ENCODE measurements around the gene HS6ST3.
"Not testable (repeated sequence)": the region's sequence is repeated elsewhere in the genome, so short reads cannot be mapped to it uniquely, and the experiment has no call there.

The HS6ST3 gene

GRCh38 chr13:96475103-96475502 is 385.2 kb downstream of the HS6ST3 start:
- no peaks in the 10 kb centered on the region for H3K9me3 ChIP-seq (ENCODE audit: control insufficient read depth in 2 of 2, low read length in 2 of 2)
- peaks cover 3% of the 10 kb centered on the region for H3K4me1 ChIP-seq (ENCODE audit: control insufficient read depth, insufficient read depth, low read length)
- H3K36me3 ChIP-seq (ENCODE audit: control insufficient read depth in 2 of 2, insufficient read depth in 2 of 2, low read length in 2 of 2): no peaks in the 10 kb centered on the region
- H3K27ac ChIP-seq (ENCODE audit: low read length): no peak overlapping the region
- H3K9ac ChIP-seq (ENCODE audit: low read length in 2 of 2): no peak overlapping the region
- no peak overlapping the region for H3K4me3 ChIP-seq (ENCODE audit: low read length in 2 of 2)
- H3K27me3 ChIP-seq (ENCODE audit: control insufficient read depth in 1 of 2, insufficient read depth in 2 of 2, low read length in 2 of 2): no peaks in the 10 kb centered on the region

GRCh38 chr13:96481482-96481881 is 391.6 kb downstream of the HS6ST3 start:
- no peak overlapping the region for H3K9ac ChIP-seq (ENCODE audit: low read length in 2 of 2)

GRCh38 chr13:96490496-96490989 is 400.6 kb downstream of the HS6ST3 start:
- Histone ChIP-seq H3K9ac (ENCODE audit: low read length in 2 of 2) (no peak overlapping the region), H3K9me3 (ENCODE audit: control insufficient read depth in 2 of 2, low read length in 2 of 2) (no peaks in the 10 kb centered on the region), H3K27ac (ENCODE audit: low read length) (no peak overlapping the region)

More at GRCh38 chr13:96481482-96481881, 391.6 kb downstream of the HS6ST3 start:
- Histone ChIP-seq H3K27ac (ENCODE audit: low read length) (no peak overlapping the region), H3K27me3 (ENCODE audit: control insufficient read depth in 1 of 2, insufficient read depth in 2 of 2, low read length in 2 of 2) (no peaks in the 10 kb centered on the region), H3K4me1 (ENCODE audit: control insufficient read depth, insufficient read depth, low read length) (no peaks in the 10 kb centered on the region), H3K9me3 (ENCODE audit: control insufficient read depth in 2 of 2, low read length in 2 of 2) (no peaks in the 10 kb centered on the region), H3K36me3 (ENCODE audit: control insufficient read depth in 2 of 2, insufficient read depth in 2 of 2, low read length in 2 of 2) (no peaks in the 10 kb centered on the region), H3K4me3 (ENCODE audit: low read length in 2 of 2) (no peak overlapping the region)

DNA sequence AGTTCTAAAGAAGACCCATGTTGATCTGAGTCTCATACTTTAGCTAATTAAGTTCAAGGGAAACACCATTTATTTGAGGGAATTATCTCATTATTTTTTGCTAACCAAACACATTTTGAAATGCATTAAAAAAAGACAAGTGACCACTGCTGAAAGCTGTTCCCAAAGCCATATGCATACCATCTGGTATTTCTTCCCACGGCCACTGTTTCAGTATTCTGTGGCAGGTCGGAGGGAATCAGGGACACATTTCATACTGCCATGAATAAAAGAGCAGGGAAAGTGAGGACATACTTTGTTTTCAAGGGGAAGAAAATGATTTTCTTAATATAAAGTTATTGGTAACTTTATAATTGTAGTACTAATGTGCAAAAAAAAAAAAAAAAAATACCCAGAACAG is 401.2 kb downstream of the HS6ST3 start:
- no peaks in the 10 kb centered on the region for H3K27me3 ChIP-seq (ENCODE audit: control insufficient read depth in 1 of 2, insufficient read depth in 2 of 2, low read length in 2 of 2)
- H3K9me3 ChIP-seq (ENCODE audit: control insufficient read depth in 2 of 2, low read length in 2 of 2): no peaks in the 10 kb centered on the region
- no peak overlapping the region for H3K27ac ChIP-seq (ENCODE audit: low read length)
- H3K4me1 ChIP-seq (ENCODE audit: control insufficient read depth, insufficient read depth, low read length): no peaks in the 10 kb centered on the region
- H3K36me3 ChIP-seq (ENCODE audit: control insufficient read depth in 2 of 2, insufficient read depth in 2 of 2, low read length in 2 of 2): no peaks in the 10 kb centered on the region
- H3K9ac ChIP-seq (ENCODE audit: low read length in 2 of 2): no peak overlapping the region
- H3K4me3 ChIP-seq (ENCODE audit: low read length in 2 of 2): no peak overlapping the region

More at GRCh38 chr13:96490496-96490989, 400.6 kb downstream of the HS6ST3 start:
- Histone ChIP-seq H3K4me1 (ENCODE audit: control insufficient read depth, insufficient read depth, low read length) (no peaks in the 10 kb centered on the region), H3K36me3 (ENCODE audit: control insufficient read depth in 2 of 2, insufficient read depth in 2 of 2, low read length in 2 of 2) (no peaks in the 10 kb centered on the region), H3K4me3 (ENCODE audit: low read length in 2 of 2) (no peak overlapping the region), H3K27me3 (ENCODE audit: control insufficient read depth in 1 of 2, insufficient read depth in 2 of 2, low read length in 2 of 2) (no peaks in the 10 kb centered on the region)

DNA sequence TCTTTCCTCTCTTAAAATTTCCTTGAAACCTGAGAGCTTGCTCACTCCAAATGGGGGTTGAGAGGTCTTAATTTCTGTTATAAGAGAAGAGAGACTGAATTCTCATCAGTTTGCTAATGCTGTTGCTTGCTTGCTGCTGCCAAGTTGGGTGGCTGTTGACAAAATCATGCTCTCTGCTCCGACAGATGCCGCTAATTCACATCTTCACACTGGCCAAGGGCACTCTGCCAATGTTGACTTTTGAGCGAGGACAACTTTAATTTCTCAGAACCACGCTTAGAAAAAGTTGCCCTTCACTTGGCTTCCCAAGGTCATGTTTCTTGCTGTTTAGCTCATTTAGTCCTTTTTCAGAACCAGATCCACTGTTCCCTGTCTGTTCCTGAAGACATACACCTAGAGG is 402.9 kb downstream of the HS6ST3 start:
- H3K9me3 ChIP-seq (ENCODE audit: control insufficient read depth in 2 of 2, low read length in 2 of 2): no peaks in the 10 kb centered on the region
- no peak overlapping the region for H3K4me3 ChIP-seq (ENCODE audit: low read length in 2 of 2)
- no peak overlapping the region for H3K9ac ChIP-seq (ENCODE audit: low read length in 2 of 2)
- H3K27me3 ChIP-seq (ENCODE audit: control insufficient read depth in 1 of 2, insufficient read depth in 2 of 2, low read length in 2 of 2): no peaks in the 10 kb centered on the region
- no peak overlapping the region for H3K27ac ChIP-seq (ENCODE audit: low read length)
- H3K4me1 ChIP-seq (ENCODE audit: control insufficient read depth, insufficient read depth, low read length): no peaks in the 10 kb centered on the region
- H3K36me3 ChIP-seq (ENCODE audit: control insufficient read depth in 2 of 2, insufficient read depth in 2 of 2, low read length in 2 of 2): no peaks in the 10 kb centered on the region

DNA sequence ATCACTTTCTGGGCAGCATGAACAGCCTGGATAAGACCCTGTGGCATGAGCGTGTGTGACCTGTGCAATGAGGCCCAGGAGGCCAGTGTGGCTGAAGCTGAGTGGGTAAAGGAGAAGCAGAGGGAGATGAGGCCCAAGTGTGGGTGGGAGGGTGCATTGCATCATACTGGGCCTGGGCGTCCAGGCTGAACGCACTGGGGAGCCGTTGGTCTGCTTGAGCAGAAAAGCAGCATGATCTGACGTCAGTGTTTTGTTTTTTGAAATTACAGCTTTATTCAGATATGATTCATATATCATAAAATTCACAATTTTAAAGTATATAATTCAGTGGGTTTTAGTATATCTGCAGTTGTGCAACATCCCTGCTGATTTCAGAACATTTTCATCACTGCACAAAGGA is 409.7 kb downstream of the HS6ST3 start:
- H3K9me3 ChIP-seq (ENCODE audit: control insufficient read depth in 2 of 2, low read length in 2 of 2): no peaks in the 10 kb centered on the region
- no peaks in the 10 kb centered on the region for H3K27me3 ChIP-seq (ENCODE audit: control insufficient read depth in 1 of 2, insufficient read depth in 2 of 2, low read length in 2 of 2)
- H3K4me3 ChIP-seq (ENCODE audit: low read length in 2 of 2): no peak overlapping the region
- no peak overlapping the region for H3K27ac ChIP-seq (ENCODE audit: low read length)
- H3K36me3 ChIP-seq (ENCODE audit: control insufficient read depth in 2 of 2, insufficient read depth in 2 of 2, low read length in 2 of 2): no peaks in the 10 kb centered on the region
- H3K9ac ChIP-seq (ENCODE audit: low read length in 2 of 2): no peak overlapping the region
- H3K4me1 ChIP-seq (ENCODE audit: control insufficient read depth, insufficient read depth, low read length): no peaks in the 10 kb centered on the region

DNA sequence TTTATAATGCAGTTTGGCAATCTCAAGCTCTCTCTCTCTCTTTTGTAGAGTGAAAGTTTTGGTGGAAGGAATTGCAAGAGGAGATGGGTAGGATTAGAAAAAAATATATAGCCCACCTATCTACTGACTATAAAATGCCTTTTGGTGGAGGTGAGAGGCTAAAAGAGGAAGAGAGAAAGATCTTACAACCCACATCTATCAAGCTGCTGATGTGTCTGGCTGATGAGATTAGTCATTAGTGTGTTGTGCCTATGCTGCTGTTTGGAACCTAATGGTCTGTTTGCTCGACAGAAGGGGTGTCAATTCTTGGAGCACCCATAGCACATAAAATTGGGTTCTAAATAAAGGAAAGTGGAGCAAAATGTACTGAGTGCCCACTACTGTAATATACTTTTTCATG is 411.0 kb downstream of the HS6ST3 start:
- no peaks in the 10 kb centered on the region for H3K36me3 ChIP-seq (ENCODE audit: control insufficient read depth in 2 of 2, insufficient read depth in 2 of 2, low read length in 2 of 2)
- no peaks in the 10 kb centered on the region for H3K9me3 ChIP-seq (ENCODE audit: control insufficient read depth in 2 of 2, low read length in 2 of 2)
- H3K27ac ChIP-seq (ENCODE audit: low read length): no peak overlapping the region
- no peak overlapping the region for H3K4me3 ChIP-seq (ENCODE audit: low read length in 2 of 2)
- no peak overlapping the region for H3K9ac ChIP-seq (ENCODE audit: low read length in 2 of 2)
- no peaks in the 10 kb centered on the region for H3K4me1 ChIP-seq (ENCODE audit: control insufficient read depth, insufficient read depth, low read length)
- no peaks in the 10 kb centered on the region for H3K27me3 ChIP-seq (ENCODE audit: control insufficient read depth in 1 of 2, insufficient read depth in 2 of 2, low read length in 2 of 2)

DNA sequence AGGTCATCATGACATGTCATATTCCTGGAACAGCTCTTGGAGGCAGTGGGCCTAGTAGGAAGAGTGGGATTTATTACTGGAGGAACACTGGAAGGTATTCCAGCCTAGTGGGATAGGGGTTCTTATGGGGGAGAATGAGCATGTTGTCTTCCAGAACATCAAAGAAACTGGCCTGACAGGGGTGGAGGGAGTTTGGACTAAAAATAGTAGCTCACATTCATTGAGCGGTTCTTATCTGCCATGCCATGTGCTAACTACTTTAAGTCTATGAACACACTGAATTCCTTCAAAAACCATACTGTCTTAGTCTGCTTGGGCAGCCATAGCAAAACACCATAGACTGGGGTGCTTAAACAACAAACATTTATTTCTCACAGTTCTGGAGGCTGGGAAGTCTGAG is 413.6 kb downstream of the HS6ST3 start:
- H3K9ac ChIP-seq (ENCODE audit: low read length in 2 of 2): no peak overlapping the region
- H3K9me3 ChIP-seq (ENCODE audit: control insufficient read depth in 2 of 2, low read length in 2 of 2): no peaks in the 10 kb centered on the region
- H3K4me3 ChIP-seq (ENCODE audit: low read length in 2 of 2): no peak overlapping the region
- H3K27me3 ChIP-seq (ENCODE audit: control insufficient read depth in 1 of 2, insufficient read depth in 2 of 2, low read length in 2 of 2): no peaks in the 10 kb centered on the region
- H3K36me3 ChIP-seq (ENCODE audit: control insufficient read depth in 2 of 2, insufficient read depth in 2 of 2, low read length in 2 of 2): no peaks in the 10 kb centered on the region
- H3K4me1 ChIP-seq (ENCODE audit: control insufficient read depth, insufficient read depth, low read length): no peaks in the 10 kb centered on the region
- H3K27ac ChIP-seq (ENCODE audit: low read length): no peak overlapping the region

DNA sequence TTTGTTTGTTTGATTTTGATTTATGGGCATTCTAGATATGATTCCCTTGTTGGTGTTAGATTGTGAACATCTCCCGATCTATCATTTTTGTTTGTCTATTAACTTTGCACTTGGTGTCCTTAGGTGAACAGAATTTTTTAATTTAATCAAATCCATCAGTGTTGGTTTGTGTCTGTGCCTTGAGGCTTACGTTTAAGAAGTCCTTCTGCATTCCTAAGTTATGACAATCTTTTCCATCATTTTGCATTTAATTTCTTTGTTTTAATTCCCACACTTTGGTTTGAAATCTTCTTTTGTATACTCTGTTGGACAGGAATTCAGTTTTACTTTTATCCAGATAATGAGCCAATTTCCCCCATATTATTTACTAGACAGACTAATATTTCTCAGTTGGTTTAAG is 421.7 kb downstream of the HS6ST3 start:
- no peaks in the 10 kb centered on the region for H3K27me3 ChIP-seq (ENCODE audit: control insufficient read depth in 1 of 2, insufficient read depth in 2 of 2, low read length in 2 of 2)

GRCh38 chr13:96519380-96519779 is 429.5 kb downstream of the HS6ST3 start:
- Histone ChIP-seq H3K9me3 (ENCODE audit: control insufficient read depth in 2 of 2, low read length in 2 of 2) (no peaks in the 10 kb centered on the region), H3K4me3 (ENCODE audit: low read length in 2 of 2) (no peak overlapping the region), H3K36me3 (ENCODE audit: control insufficient read depth in 2 of 2, insufficient read depth in 2 of 2, low read length in 2 of 2) (no peaks in the 10 kb centered on the region), H3K9ac (ENCODE audit: low read length in 2 of 2) (no peak overlapping the region), H3K27ac (ENCODE audit: low read length) (no peak overlapping the region), H3K27me3 (ENCODE audit: control insufficient read depth in 1 of 2, insufficient read depth in 2 of 2, low read length in 2 of 2) (no peaks in the 10 kb centered on the region), H3K4me1 (ENCODE audit: control insufficient read depth, insufficient read depth, low read length) (no peaks in the 10 kb centered on the region)

More for the DNA sequence above, 421.7 kb downstream of the HS6ST3 start:
- Histone ChIP-seq H3K27ac (ENCODE audit: low read length) (no peak overlapping the region), H3K36me3 (ENCODE audit: control insufficient read depth in 2 of 2, insufficient read depth in 2 of 2, low read length in 2 of 2) (no peaks in the 10 kb centered on the region), H3K9ac (ENCODE audit: low read length in 2 of 2) (no peak overlapping the region), H3K4me1 (ENCODE audit: control insufficient read depth, insufficient read depth, low read length) (no peaks in the 10 kb centered on the region), H3K4me3 (ENCODE audit: low read length in 2 of 2) (no peak overlapping the region), H3K9me3 (ENCODE audit: control insufficient read depth in 2 of 2, low read length in 2 of 2) (no peaks in the 10 kb centered on the region)

- H3K9ac ChIP-seq (ENCODE audit: low read length in 2 of 2); H3K27ac ChIP-seq (ENCODE audit: low read length); H3K27me3 ChIP-seq (ENCODE audit: control insufficient read depth in 1 of 2, insufficient read depth in 2 of 2, low read length in 2 of 2); H3K4me1 ChIP-seq (ENCODE audit: control insufficient read depth, insufficient read depth, low read length); H3K4me3 ChIP-seq (ENCODE audit: low read length in 2 of 2); H3K36me3 ChIP-seq (ENCODE audit: control insufficient read depth in 2 of 2, insufficient read depth in 2 of 2, low read length in 2 of 2); H3K9me3 ChIP-seq (ENCODE audit: control insufficient read depth in 2 of 2, low read length in 2 of 2): not testable (repeated sequence)
These were observed 434.6 kb downstream of the HS6ST3 start for GRCh38 chr13:96524398-96525020.

All from stomach smooth muscle (tissue), 2 donors.